Transverse colon (tissue), 4 donors: ENCODE results near the gene EYA4. TPM values are rescaled to one million over a fixed set of nuclear protein-coding genes. Genes with fewer than 3 reads are reported as not detected.

ENCODE experiments used
- DNase-seq: peaks from one replicate; pipeline ENCODE4 v3.0.0-alpha.2; 2019
- H3K27ac ChIP-seq, 4 donors: fragments of 200-600 bp; sonication (generic); 2 replicates each; pipeline ENCODE4 v1.5.1; 2016 to 2018; ENCODE audit warnings: inconsistent platforms in 4 of 4
- H3K27me3 ChIP-seq: fragments of 200-600 bp; sonication (generic); 2 replicates; pipeline ENCODE4 v1.5.1; 2017; ENCODE audit warnings: inconsistent platforms
- H3K36me3 ChIP-seq, 4 donors: fragments of 200-600 bp; sonication (generic); 2 replicates each; pipeline ENCODE4 v1.5.1; 2017 to 2019; ENCODE audit warnings: inconsistent platforms in 4 of 4
- H3K4me1 ChIP-seq, 4 donors: fragments of 200-600 bp; sonication (generic); 2 replicates each; pipeline ENCODE4 v1.5.1; 2017 to 2020; ENCODE audit warnings: inconsistent platforms in 4 of 4
- H3K4me3 ChIP-seq, 4 donors: fragments of 200-600 bp; sonication (generic); 1 replicate in 1 of 4; 2 replicates in 3 of 4; pipeline versions ENCODE4 v1.5.1 to v1.6.1; 2017 to 2019; ENCODE audit warnings: inconsistent platforms in 4 of 4
- H3K9me3 ChIP-seq, 2 donors: fragments of 200-600 bp; sonication (generic); 2 replicates each; pipeline ENCODE4 v1.5.1; 2017 to 2019; ENCODE audit warnings: inconsistent platforms in 2 of 2
- CTCF ChIP-seq, 5 experiments: fragments of 200-600 bp in 3 of 5; fragments of 450-650 bp in 2 of 5; sonication (generic) in 3 of 5; IDR thresholded peaks; 1 replicate in 2 of 5; 2 replicates in 3 of 5; pipeline ENCODE4 v1.5.1; 2016 to 2017; ENCODE audit warnings: antibody characterized with exemption in 5 of 5, inconsistent platforms in 3 of 5, mild to moderate bottlenecking in 2 of 5, moderate library complexity in 1 of 5
- EP300 ChIP-seq: sonication (generic); formaldehyde crosslinking; IDR thresholded peaks from one replicate; pipeline ENCODE4 v1.6.1; 2017; ENCODE audit warnings: antibody characterized with exemption, low read depth
- POLR2A ChIP-seq: fragments of 450-650 bp; IDR thresholded peaks from one replicate; pipeline ENCODE4 v1.6.1; 2016; ENCODE audit warnings: antibody characterized with exemption, mild to moderate bottlenecking, moderate library complexity
- POLR2AphosphoS5 ChIP-seq, 3 donors: sonication (generic); formaldehyde crosslinking; IDR thresholded peaks; one replicate each; pipeline ENCODE4 v1.6.1; 2016; ENCODE audit warnings: antibody characterized with exemption in 3 of 3
- WGBS, 2 donors: methylation state at CpG; one replicate each; pipeline ENCODE4 v1.1.5; 2018; ENCODE audit warnings: low coverage in 1 of 2; 5-methylcytosine and 5-hydroxymethylcytosine counted together
- in situ Hi-C, 4 donors: fragments of 200-750 bp; cut with MboI; loops; one replicate each; pipeline versions ENCODE4 v1.15.0 to v1.15.1; 2017; ENCODE audit warnings: low sequenced_read_pairs in 3 of 4, low pct_ligation_motif_present in 1 of 4, low pct_unique_long_range_greater_than_20kb in 1 of 4
- intact Hi-C: fragments of 100-400 bp; cut with DNase I; formaldehyde crosslinking; loops from one replicate; pipeline ENCODE4 v1.15.1; 2023; ENCODE audit warnings: low total_unique reads
- total RNA-seq, 4 donors: library from RNA; depleted of rRNA; stranded (reverse); fragments of >200 nt; gene quantifications; one replicate each; pipeline ENCODE4 v1.1.0, GENCODE V29; 2016

Gene EYA4
- total RNA-seq, 4 donors from 2014 or later, result 0.27 to 0.64 TPM; not detected in 2

- Histone ChIP-seq H3K27ac (no peak overlapping the region), H3K27me3 (no peaks in the 10 kb centered on the region), H3K9me3 (no peaks in the 10 kb centered on the region), H3K4me3 (no peak overlapping the region), H3K4me1 (no peaks in the 10 kb centered on the region), H3K36me3 (no peaks in the 10 kb centered on the region)
- DNase-seq, result no peak
- in situ Hi-C loops (no loop called here), intact Hi-C loops (no loop called here)
- WGBS, 2 donors, result 71 to 77% methylated on average over 6 of the region's 6 CpGs
- TF ChIP-seq CTCF (IDR thresholded peaks at IDR 0.05), result no peak
- TF ChIP-seq POLR2A, result no peak
- TF ChIP-seq EP300, result no peak
- TF ChIP-seq POLR2AphosphoS5 (IDR thresholded peaks at IDR 0.05), result no peak
Measured at GRCh38 chr6:133388731-133389130, 147.6 kb downstream of the EYA4 start.

GRCh38 chr6:133390168-133390567, 149.0 kb downstream of the EYA4 start:
- intact Hi-C loops, result no loop called here
- 89 to 94% methylated on average over 7 to 9 of the region's 9 CpGs for WGBS, 2 donors
- Histone ChIP-seq H3K4me3 (no peak overlapping the region), H3K4me1 (no peaks in the 10 kb centered on the region), H3K36me3 (no peaks in the 10 kb centered on the region), H3K27me3 (no peaks in the 10 kb centered on the region), H3K9me3 (no peaks in the 10 kb centered on the region), H3K27ac (no peak overlapping the region)
- TF ChIP-seq EP300, result no peak
- in situ Hi-C loops, result no loop called here
- DNase-seq, result no peak

GRCh38 chr6:133392015-133392414, 150.9 kb downstream of the EYA4 start:
- Histone ChIP-seq H3K36me3 (no peaks in the 10 kb centered on the region), H3K4me1 (no peaks in the 10 kb centered on the region), H3K4me3 (no peak overlapping the region), H3K27ac (no peak overlapping the region), H3K27me3 (no peaks in the 10 kb centered on the region), H3K9me3 (no peaks in the 10 kb centered on the region)
- intact Hi-C loops, result no loop called here
- TF ChIP-seq POLR2AphosphoS5 (IDR thresholded peaks at IDR 0.05) (no peak), POLR2A (no peak)
- no peak for DNase-seq
- in situ Hi-C loops, result no loop called here
- WGBS, 2 donors, result 75 to 89% methylated on average over 3 of the region's 3 CpGs

- intact Hi-C loops, result no loop called here
- no peaks in the 10 kb centered on the region for H3K36me3 ChIP-seq
- in situ Hi-C loops, result no loop called here
- H3K4me3 ChIP-seq, result no peak overlapping the region
- no peak overlapping the region for H3K27ac ChIP-seq
- whole genome bisulfite sequencing, 2 donors, result 63% methylated on average over 2 of the region's 2 CpGs; no CpG with 5 or more reads in 1 of the 2 donors
- no peak for DNase-seq
- H3K9me3 ChIP-seq, result no peaks in the 10 kb centered on the region
- TF ChIP-seq CTCF (IDR thresholded peaks at IDR 0.05) (no peak), EP300 (no peak), POLR2AphosphoS5 (IDR thresholded peaks at IDR 0.05) (no peak), POLR2A (no peak)
- no peaks in the 10 kb centered on the region for H3K4me1 ChIP-seq
- no peaks in the 10 kb centered on the region for H3K27me3 ChIP-seq
Measured at GRCh38 chr6:133392641-133393040, 151.5 kb downstream of the EYA4 start.

GRCh38 chr6:133393891-133394290, 152.7 kb downstream of the EYA4 start:
- TF ChIP-seq POLR2A, result no peak
- H3K27ac ChIP-seq, result no peak overlapping the region
- intact Hi-C loops, result no loop called here
- WGBS, 2 donors, result 50 to 57% methylated on average over 1 of the region's 1 CpG
- no peaks in the 10 kb centered on the region for H3K4me1 ChIP-seq
- no peak overlapping the region for H3K4me3 ChIP-seq
- in situ Hi-C loops, result no loop called here
- no peak for DNase-seq
- no peaks in the 10 kb centered on the region for H3K27me3 ChIP-seq
- no peaks in the 10 kb centered on the region for H3K9me3 ChIP-seq
- no peaks in the 10 kb centered on the region for H3K36me3 ChIP-seq

- Histone ChIP-seq H3K36me3 (no peaks in the 10 kb centered on the region), H3K27ac (no peak overlapping the region), H3K4me3 (no peak overlapping the region), H3K4me1 (no peaks in the 10 kb centered on the region), H3K27me3 (no peaks in the 10 kb centered on the region), H3K9me3 (no peaks in the 10 kb centered on the region)
- no peak for TF ChIP-seq EP300
- no peak for TF ChIP-seq POLR2A
- TF ChIP-seq POLR2AphosphoS5 (IDR thresholded peaks at IDR 0.05), result no peak
- WGBS, 2 donors, result 81 to 82% methylated on average over 2 of the region's 2 CpGs
- in situ Hi-C loops (no loop called here), intact Hi-C loops (no loop called here)
- no peak for DNase-seq
Measured at GRCh38 chr6:133394630-133395029, 153.5 kb downstream of the EYA4 start.
